OCI-LY7 (cell line): ENCODE measurements around the gene MYO3A. TPM values are rescaled to one million over a fixed set of nuclear protein-coding genes. Genes with fewer than 3 reads are reported as not detected.

Source experiments
- BruUV-seq: library from RNA; stranded (reverse); fragments of 400-500 nt; replicated peaks from 2 replicates; lab custom pipeline; 2021; lab: Mats Ljungman, UMichigan
- CTCF ChIA-PET: fragments of 300-600 bp; sonication (Branson Sonifier 250); formaldehyde crosslinking; loops from one replicate; lab custom pipeline; 2022; ENCODE audit warnings: antibody characterized with exemption; ENCODE audit not compliant: unreplicated experiment; lab: Charles Lee
- POLR2A ChIA-PET: fragments of 300-600 bp; sonication (Branson Sonifier 250); formaldehyde crosslinking; loops from one replicate; lab custom pipeline; 2022; ENCODE audit warnings: antibody characterized with exemption; lab: Charles Lee
- DNase-seq: peaks from one replicate; pipeline ENCODE4 v3.0.0-alpha.2; 2015; ENCODE audit warnings: low spot score
- H2AFZ ChIP-seq: fragments of 200-600 bp; sonication (generic), shearing (Covaris generic); 2 replicates; pipeline ENCODE4 v1.6.1; 2014; ENCODE audit warnings: mild to moderate bottlenecking, antibody characterized with exemption, low read length, moderate library complexity
- H3K27ac ChIP-seq: fragments of 200-600 bp; sonication (generic); 2 replicates; pipeline ENCODE4 v1.5.1; 2014; ENCODE audit warnings: mixed run types, low read depth, mild to moderate bottlenecking, moderate library complexity, low read length, inconsistent platforms; ENCODE audit not compliant: poor library complexity, severe bottlenecking
- H3K36me3 ChIP-seq: fragments of 200-600 bp; sonication (generic); 2 replicates; pipeline ENCODE4 v1.6.1; 2014; ENCODE audit warnings: mild to moderate bottlenecking, antibody characterized with exemption, low read length, moderate library complexity, mixed read lengths; ENCODE audit not compliant: insufficient read depth
- H3K4me1 ChIP-seq: fragments of 200-600 bp; sonication (generic); 2 replicates; pipeline ENCODE4 v1.5.1; 2014; ENCODE audit warnings: mild to moderate bottlenecking, low read length; ENCODE audit not compliant: insufficient read depth, poor library complexity, severe bottlenecking
- H3K4me2 ChIP-seq: fragments of 200-600 bp; sonication (generic); 2 replicates; pipeline ENCODE4 v1.6.1; 2014; ENCODE audit warnings: mild to moderate bottlenecking, low read length
- H3K4me3 ChIP-seq: fragments of 200-600 bp; sonication (generic); 2 replicates; pipeline ENCODE4 v1.5.1; 2014; ENCODE audit warnings: mild to moderate bottlenecking, low read depth, low read length; ENCODE audit not compliant: poor library complexity, severe bottlenecking
- H3K79me2 ChIP-seq: fragments of 200-600 bp; sonication (generic); 2 replicates; pipeline ENCODE4 v1.6.1; 2016; ENCODE audit warnings: low read depth, mild to moderate bottlenecking, low read length, moderate library complexity, mixed read lengths; ENCODE audit not compliant: insufficient read depth
- H3K9me2 ChIP-seq: fragments of 200-600 bp; sonication (generic); 2 replicates; pipeline ENCODE4 v1.6.1; 2016; ENCODE audit warnings: mild to moderate bottlenecking, low read length, mixed read lengths; ENCODE audit not compliant: insufficient read depth
- H3K9me3 ChIP-seq: fragments of 200-600 bp; sonication (generic); 2 replicates; pipeline ENCODE4 v1.6.1; 2014; ENCODE audit warnings: mild to moderate bottlenecking, mixed run types, low read length, mixed read lengths
- H4K20me1 ChIP-seq: fragments of 200-600 bp; sonication (generic); 2 replicates; pipeline ENCODE4 v1.6.1; 2014; ENCODE audit warnings: mild to moderate bottlenecking, antibody characterized with exemption, low read length, moderate library complexity, mixed read lengths; ENCODE audit not compliant: insufficient read depth
- CTCF ChIP-seq: fragments of 200-600 bp; sonication (generic); conservative IDR thresholded peaks from 2 replicates; pipeline ENCODE4 v1.5.1; 2014; ENCODE audit warnings: mild to moderate bottlenecking, antibody characterized with exemption, low read length, moderate library complexity, mixed read lengths
- EZH2phosphoT487 ChIP-seq: fragments of 200-600 bp; sonication (generic); IDR thresholded peaks from 2 replicates; pipeline ENCODE4 v1.6.1; 2018; ENCODE audit warnings: low read depth, borderline replicate concordance, mild to moderate bottlenecking, mixed run types, antibody characterized with exemption, low read length, moderate library complexity, mixed read lengths
- intact Hi-C: fragments of 100-400 bp; cut with micrococcal nuclease; formaldehyde crosslinking; loops from one replicate; pipeline ENCODE4 v1.10.0; 2022; ENCODE audit not compliant: unreplicated experiment
- total RNA-seq, 2 experiments: library from RNA; depleted of rRNA in 1 of 2; stranded (reverse); fragments of >200 nt in 1 of 2; shearing (Covaris generic) in 1 of 2; gene quantifications; 2 replicates each; pipeline ENCODE4 v1.2.3, GENCODE V29; 2014 to 2022

The MYO3A gene
- total RNA-seq, 2 experiments from 2014 or later, result not detected

- no TSS peak for BruUV-seq
- no peaks in the 10 kb centered on the region for H3K4me1 ChIP-seq
- no peak for DNase-seq
- POLR2A ChIA-PET, result no interaction called here
- TF ChIP-seq CTCF, result no peak
- TF ChIP-seq EZH2phosphoT487, result no peak
- CTCF ChIA-PET, result no interaction called here
- H3K9me3 ChIP-seq, result no peaks in the 10 kb centered on the region
- H3K4me2 ChIP-seq, result no peak overlapping the region
- no peak overlapping the region for H3K27ac ChIP-seq
- no peaks in the 10 kb centered on the region for H3K79me2 ChIP-seq
- no peak overlapping the region for H2AFZ ChIP-seq
- no peaks in the 10 kb centered on the region for H4K20me1 ChIP-seq
- H3K36me3 ChIP-seq, result no peaks in the 10 kb centered on the region
- no peaks in the 10 kb centered on the region for H3K9me2 ChIP-seq
- no peak overlapping the region for H3K4me3 ChIP-seq
- intact Hi-C loops, result no loop called here
Observed at GRCh38 chr10:26259341-26259740, 325.3 kb downstream of the MYO3A start.
